ENCODE measurements around the gene CTBS.

Gene CTBS

DNA sequence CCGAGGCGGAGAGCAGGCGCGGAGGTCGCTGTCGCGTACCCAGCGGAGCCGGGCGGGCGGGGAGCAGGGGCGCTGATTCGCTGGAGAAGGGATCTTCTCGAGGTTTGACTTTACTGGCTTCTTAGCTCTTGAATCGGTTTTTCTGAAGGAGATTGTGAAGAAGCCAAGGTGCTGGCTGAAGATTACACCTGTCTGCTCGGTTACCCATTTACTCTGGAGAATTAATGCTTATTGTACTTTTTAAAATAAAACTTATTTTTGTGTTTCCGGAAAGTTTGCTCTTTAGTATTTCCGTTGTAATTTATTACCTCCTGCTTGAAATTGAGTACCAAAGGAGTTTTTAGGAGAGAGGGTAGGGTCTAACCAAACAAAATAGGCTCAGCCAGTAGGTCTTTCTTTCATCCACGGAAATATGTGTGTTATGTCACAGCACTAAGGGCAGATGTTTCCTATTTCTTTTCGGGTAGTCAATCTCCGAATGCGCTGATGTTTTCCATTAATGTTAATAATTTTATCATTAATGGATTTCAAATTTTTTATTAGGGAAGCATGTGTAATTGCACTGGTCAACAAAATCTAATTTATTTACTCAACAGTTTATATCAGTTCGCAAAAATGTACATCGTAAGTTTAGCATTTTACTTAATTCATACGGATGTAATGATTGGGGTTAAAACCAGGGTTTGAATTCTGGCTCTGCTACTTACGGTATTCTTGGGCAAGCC, 67.3 kb downstream of the CTBS start:
- DNase-seq (ENCODE audit: low read depth) = no peak
- H3K4me3 ChIP-seq (ENCODE audit: low read depth, low read length) = peak overlapping the region; percentile 84
- TF ChIP-seq, protein P1, sequence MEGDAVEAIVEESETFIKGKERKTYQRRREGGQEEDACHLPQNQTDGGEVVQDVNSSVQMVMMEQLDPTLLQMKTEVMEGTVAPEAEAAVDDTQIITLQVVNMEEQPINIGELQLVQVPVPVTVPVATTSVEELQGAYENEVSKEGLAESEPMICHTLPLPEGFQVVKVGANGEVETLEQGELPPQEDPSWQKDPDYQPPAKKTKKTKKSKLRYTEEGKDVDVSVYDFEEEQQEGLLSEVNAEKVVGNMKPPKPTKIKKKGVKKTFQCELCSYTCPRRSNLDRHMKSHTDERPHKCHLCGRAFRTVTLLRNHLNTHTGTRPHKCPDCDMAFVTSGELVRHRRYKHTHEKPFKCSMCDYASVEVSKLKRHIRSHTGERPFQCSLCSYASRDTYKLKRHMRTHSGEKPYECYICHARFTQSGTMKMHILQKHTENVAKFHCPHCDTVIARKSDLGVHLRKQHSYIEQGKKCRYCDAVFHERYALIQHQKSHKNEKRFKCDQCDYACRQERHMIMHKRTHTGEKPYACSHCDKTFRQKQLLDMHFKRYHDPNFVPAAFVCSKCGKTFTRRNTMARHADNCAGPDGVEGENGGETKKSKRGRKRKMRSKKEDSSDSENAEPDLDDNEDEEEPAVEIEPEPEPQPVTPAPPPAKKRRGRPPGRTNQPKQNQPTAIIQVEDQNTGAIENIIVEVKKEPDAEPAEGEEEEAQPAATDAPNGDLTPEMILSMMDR (IDR thresholded peaks at IDR 0.05; ENCODE audit: low read depth, low read length, missing control alignments) = no peak

DNA sequence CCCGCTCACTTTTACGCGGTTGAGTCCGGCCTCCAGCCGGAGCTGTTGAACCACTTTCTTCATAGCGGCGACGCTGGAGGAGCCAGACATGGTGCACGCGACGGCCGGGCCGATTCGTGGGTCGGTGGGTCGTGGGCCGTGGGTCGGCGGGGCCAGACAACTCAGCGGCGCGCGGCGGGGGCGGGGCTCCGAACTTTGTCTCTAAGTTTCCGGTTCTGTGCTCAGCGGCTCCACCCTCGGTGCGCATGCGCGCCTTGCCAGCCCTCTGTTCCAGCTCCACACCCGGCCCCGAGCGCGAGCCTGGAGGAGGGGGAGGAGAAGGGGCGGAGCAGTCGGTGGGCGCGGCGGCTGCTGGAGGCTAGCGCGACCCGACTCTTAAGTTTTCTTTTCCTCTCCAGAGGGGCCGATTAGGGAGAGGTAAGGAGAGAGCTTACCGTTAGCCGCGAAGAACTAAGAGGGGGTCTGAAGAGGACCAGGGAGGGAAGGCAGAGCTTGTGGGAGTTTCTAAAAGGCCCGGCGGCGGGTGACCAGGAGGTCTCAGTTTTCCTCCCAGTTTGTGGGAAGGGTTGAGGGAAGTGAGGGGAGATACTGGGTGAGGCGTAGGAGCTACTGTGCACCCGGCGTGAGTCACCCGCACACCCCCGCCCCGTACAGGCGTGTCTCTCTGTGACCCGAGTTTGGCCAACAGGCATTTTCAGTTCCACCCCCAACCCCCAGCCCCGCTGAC, 68.1 kb downstream of the CTBS start, which contains the start of the genes GNG5 and SPATA1:
Gene GNG5, minus strand, starts transcription at position 580 of the 727 bp plus-strand sequence. Its CDS starts 490 bp downstream, at position 90.
Gene SPATA1, plus strand, starts transcription at position 385 of the 727 bp plus-strand sequence. CDS start 9,974 bp downstream, outside the sequence.
- TF ChIP-seq, protein P1 (IDR thresholded peaks at IDR 0.05; ENCODE audit: low read depth, low read length, missing control alignments) = no peak
- DNase-seq (ENCODE audit: low read depth) = peak; percentile 86
- peak within 1 kb of the TSS; percentile 84 for H3K4me3 ChIP-seq (ENCODE audit: low read depth, low read length)

DNA sequence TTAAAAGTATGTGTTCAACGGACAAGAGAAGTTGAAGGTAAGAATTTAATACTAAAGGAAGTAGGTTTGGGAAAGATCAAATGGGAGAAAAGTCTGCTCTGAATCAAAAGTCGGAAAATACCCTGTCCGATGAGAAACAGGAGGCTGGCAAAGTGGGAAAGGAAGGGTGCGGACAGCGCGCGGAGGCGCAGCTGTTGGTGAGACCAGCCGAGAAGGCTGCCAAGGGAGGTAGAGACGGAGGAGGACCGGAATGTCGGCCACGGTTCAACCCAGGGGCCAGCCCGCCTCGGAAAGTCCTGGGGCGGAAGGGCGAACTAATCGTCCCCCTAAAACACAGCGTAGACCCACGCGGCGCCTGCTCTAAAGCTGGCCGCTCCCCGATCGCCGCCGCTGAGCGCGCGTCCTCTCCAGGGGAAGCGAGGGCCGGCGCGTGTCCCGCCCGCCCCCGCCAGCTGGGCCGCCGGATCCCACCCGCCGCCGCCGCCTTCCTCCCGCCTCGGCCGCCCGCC, 68.7 kb downstream of the CTBS start:
- no peak for DNase-seq (ENCODE audit: low read depth)
- H3K4me3 ChIP-seq (ENCODE audit: low read depth, low read length) = peak overlapping the region; percentile 84
- TF ChIP-seq, protein P1 (IDR thresholded peaks at IDR 0.05; ENCODE audit: low read depth, low read length, missing control alignments) = no peak

DNA sequence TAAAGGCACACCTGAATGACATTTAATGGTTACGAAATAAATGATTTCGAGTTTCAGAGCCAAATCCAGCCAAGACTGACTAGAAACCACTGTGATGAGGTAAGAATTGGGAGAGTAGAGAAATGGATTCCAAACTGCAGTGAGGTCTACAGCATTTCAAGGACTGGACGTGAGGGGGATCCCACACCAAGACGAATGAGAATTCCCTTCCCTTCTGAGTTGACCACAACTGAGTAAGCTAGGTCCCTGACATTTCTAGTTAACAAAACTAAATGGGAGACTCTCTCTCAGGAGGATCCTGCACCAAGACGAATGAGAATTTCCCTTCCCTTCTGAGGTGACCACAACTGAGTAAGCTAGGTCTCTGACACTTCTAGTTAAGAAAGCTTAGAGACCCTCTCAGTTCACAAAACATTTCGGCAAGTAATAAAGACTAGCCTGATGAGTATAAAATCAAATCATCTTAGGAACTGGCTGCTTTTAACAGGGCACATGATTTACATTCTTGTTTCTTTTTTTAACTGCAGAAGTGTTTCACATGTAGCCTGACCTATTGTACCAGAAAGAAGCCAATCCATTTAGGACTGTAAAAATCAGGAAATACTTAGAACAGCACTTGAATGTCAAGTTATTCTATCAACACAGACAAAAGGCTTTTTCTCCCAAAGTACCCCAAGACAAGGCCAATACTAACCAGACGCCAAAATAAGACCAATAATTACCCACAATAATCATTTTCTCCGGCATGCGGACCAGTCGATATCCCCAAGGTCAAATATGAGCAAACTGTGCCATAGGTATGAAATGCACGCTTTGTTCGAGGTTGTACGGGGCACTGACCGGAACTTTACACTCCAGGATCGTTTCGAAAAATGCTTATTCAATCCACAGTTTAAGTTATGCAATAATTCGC, 69.4 kb downstream of the CTBS start:
- H3K4me3 ChIP-seq (ENCODE audit: low read depth, low read length) = peak overlapping the region; percentile 84
- TF ChIP-seq, protein P1 (IDR thresholded peaks at IDR 0.05; ENCODE audit: low read depth, low read length, missing control alignments) = no peak
- DNase-seq (ENCODE audit: low read depth) = no peak

DNA sequence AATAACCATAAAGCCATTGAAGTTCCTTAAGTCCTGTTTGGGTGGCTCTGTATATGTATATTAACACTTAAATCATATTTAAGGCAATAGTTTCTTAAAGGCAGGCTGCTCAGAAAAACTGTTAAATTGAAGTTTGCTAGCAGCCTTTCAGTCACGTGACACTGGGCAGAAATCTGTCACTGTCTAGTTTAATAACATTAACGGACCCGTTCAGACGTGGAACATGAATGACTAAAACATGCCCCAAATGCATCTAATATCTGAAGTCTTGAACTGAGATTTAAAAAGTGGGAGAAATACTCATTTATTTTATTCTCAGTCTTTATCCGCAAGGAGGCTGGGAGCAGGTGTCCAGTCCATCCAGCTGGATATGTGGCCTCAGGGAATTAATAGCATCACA, 71.3 kb downstream of the CTBS start:
- no peak for DNase-seq (ENCODE audit: low read depth)
- no peak overlapping the region for H3K4me3 ChIP-seq (ENCODE audit: low read depth, low read length)
- TF ChIP-seq, protein P1 (IDR thresholded peaks at IDR 0.05; ENCODE audit: low read depth, low read length, missing control alignments) = no peak
